Body of pancreas (tissue), 4 donors: Measurements from ENCODE around the gene CAMKMT.

Experiments used
- CTCF ChIP-seq, 7 experiments: fragments of 450-650 bp in 4 of 7; fragments of 200-600 bp in 3 of 7; sonication (generic) in 3 of 7; IDR thresholded peaks; one replicate each; pipeline ENCODE4 v1.5.1; 2016 to 2019; ENCODE audit warnings: antibody characterized with exemption in 7 of 7
- POLR2A ChIP-seq, 3 donors: fragments of 450-650 bp; IDR thresholded peaks; one replicate each; pipeline ENCODE4 v1.6.1; 2016; ENCODE audit warnings: antibody characterized with exemption in 3 of 3, mild to moderate bottlenecking in 2 of 3

DNA sequence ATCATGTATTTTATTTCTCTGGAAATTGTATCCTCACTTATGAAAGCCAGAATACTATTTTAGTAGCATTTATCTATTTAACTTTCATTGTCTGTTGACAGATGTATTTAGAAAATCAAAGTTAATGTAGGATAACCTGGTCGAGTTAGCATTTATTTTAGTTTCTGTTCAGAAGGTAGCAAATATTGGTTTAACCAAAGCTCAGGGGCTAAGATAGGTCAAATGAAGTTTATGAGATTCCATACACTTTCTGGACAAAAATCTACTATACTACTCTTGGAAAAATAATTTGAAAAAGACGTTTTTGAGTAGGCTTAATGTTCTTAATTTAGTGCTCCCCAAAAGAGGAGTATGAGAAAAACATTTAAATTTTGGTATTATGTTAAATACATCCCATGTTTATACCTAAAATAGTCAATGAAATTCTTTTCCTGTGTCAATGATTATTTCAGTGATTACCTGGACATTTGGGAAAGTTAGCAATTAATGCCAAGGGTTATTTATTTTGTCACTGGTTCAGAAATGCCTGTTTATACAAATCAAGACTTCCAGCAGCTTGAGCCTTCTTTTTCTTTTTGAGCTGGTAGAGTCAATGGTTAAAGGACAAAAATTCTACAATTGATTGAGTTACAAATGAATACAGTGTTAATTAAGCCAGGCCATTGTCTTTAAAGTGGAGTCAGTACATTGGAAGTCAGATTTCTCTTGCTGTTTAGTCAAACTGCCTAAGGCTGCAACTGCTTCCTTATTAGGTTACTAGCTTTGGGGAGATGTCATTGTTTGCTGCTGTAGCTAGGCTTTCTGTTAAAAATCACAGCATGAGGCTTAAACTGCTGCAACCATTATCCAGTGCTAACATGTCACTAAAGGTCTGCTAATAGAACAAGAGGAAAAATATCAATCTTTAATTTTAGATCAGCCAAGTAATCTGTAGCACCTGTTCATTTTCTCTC is 182.3 kb downstream of the CAMKMT start:
- TF ChIP-seq POLR2A (IDR thresholded peaks at IDR 0.05) (no peak), CTCF (IDR thresholded peaks at IDR 0.05) (no peak)
